K562 (cell line): ENCODE measurements around the gene DOCK8. TPM values are rescaled to one million over a fixed set of nuclear protein-coding genes. Genes with fewer than 3 reads are reported as not detected.
A peak's percentile ranks its signal among the peaks of the same experiment; 100 is the strongest.

Experiments used
- CBFA2T3 ChIP-seq: fragments of 450-650 bp; IDR thresholded peaks from 2 replicates; pipeline ENCODE4 v1.6.1; 2017
- DNMT1 ChIP-seq: fragments of 450-650 bp; IDR thresholded peaks from 2 replicates; pipeline ENCODE4 v1.6.1; 2016; ENCODE audit warnings: antibody characterized with exemption, mild to moderate bottlenecking
- GATAD2A ChIP-seq: fragments of 450-650 bp; IDR thresholded peaks from 2 replicates; pipeline ENCODE4 v1.6.1; 2017
- MAFF ChIP-seq: IDR thresholded peaks from 2 replicates; pipeline ENCODE4 v1.6.1; 2012; ENCODE audit warnings: low read length, improper control_type of control experiment
- NCOA4 ChIP-seq: fragments of 450-650 bp; IDR thresholded peaks from 2 replicates; pipeline ENCODE4 v1.6.1; 2018; ENCODE audit warnings: mild to moderate bottlenecking; ENCODE audit not compliant: partially characterized antibody
- NFXL1 ChIP-seq: fragments of 450-650 bp; formaldehyde crosslinking; IDR thresholded peaks from 2 replicates; pipeline ENCODE4 v1.4.0; 2021; ENCODE audit warnings: mild to moderate bottlenecking
- NR2C1 ChIP-seq, 2 experiments: fragments of 450-650 bp; IDR thresholded peaks; 2 replicates each; pipeline ENCODE4 v1.6.1; 2017; ENCODE audit warnings: mild to moderate bottlenecking in 2 of 2, antibody characterized with exemption in 1 of 2, inconsistent platforms in 1 of 2, missing compliant biosample characterization in 1 of 2, missing genetic modification characterization in 1 of 2
- POLR2A ChIP-seq: fragments of 450-650 bp; conservative IDR thresholded peaks from 2 replicates; pipeline ENCODE4 v1.6.1; 2016
- RBM25 ChIP-seq: fragments of 200-400 bp; formaldehyde crosslinking; IDR thresholded peaks from 2 replicates; pipeline ENCODE4 v1.6.1; 2018; ENCODE audit warnings: low read length, low read depth, moderate library complexity; ENCODE audit not compliant: severe bottlenecking
- SAFB ChIP-seq: fragments of 200-400 bp; formaldehyde crosslinking; IDR thresholded peaks from 2 replicates; pipeline ENCODE4 v1.6.1; 2017; ENCODE audit warnings: low read depth, low read length, borderline replicate concordance
- SAP30 ChIP-seq: fragments of 200-600 bp; sonication (generic); IDR thresholded peaks from 2 replicates; pipeline ENCODE4 v1.6.1; 2012; ENCODE audit warnings: borderline replicate concordance, low read depth, mild to moderate bottlenecking, moderate library complexity, low read length, control low read depth, inconsistent platforms; ENCODE audit not compliant: insufficient read depth, poor library complexity, severe bottlenecking
- TCF7 ChIP-seq: sonication (generic); IDR thresholded peaks from 2 replicates; pipeline ENCODE4 v1.6.1; 2016; ENCODE audit warnings: antibody characterized with exemption, borderline replicate concordance
- TCFL5 ChIP-seq: fragments of 250-450 bp; sonication (Bioruptor Pico); conservative IDR thresholded peaks from 2 replicates; pipeline ENCODE4 v1.6.1; 2021; ENCODE audit warnings: mild to moderate bottlenecking, moderate library complexity, matching md5 sums
- ZNF239 ChIP-seq: fragments of 250-450 bp; sonication (Bioruptor Pico); IDR thresholded peaks from 2 replicates; pipeline ENCODE4 v1.4.0; 2020; ENCODE audit warnings: mild to moderate bottlenecking
- ZNF408 ChIP-seq: fragments of 250-450 bp; sonication (Bioruptor Pico); IDR thresholded peaks from 2 replicates; pipeline ENCODE4 v1.4.0; 2020; ENCODE audit warnings: low read depth, mild to moderate bottlenecking, moderate library complexity
- ZNF668 ChIP-seq: fragments of 250-450 bp; sonication (Bioruptor Pico); IDR thresholded peaks from 2 replicates; pipeline ENCODE4 v1.8.0; 2022; ENCODE audit warnings: mild to moderate bottlenecking, inconsistent platforms
- ZZZ3 ChIP-seq: fragments of 450-650 bp; IDR thresholded peaks from 2 replicates; pipeline ENCODE4 v1.6.1; 2016; ENCODE audit warnings: antibody characterized with exemption, mild to moderate bottlenecking, moderate library complexity
- polyA plus RNA-seq, 8 experiments: library from polyadenylated mRNA; depleted of rRNA in 4 of 8; stranded (reverse) in 5 of 8; unstranded in 3 of 8; fragments of >200 nt; fragmentation: Nextera tagmentation in 2 of 8; fragmentation: Illumina TruSeq in 1 of 8; extraction: Ambion mirVana in 2 of 8; extraction: Trizol in 1 of 8; gene quantifications; 2 replicates each; pipeline versions ENCODE4 v1.2.1 to v1.2.3, GENCODE V29; 2011 to 2014; ENCODE audit warnings: inconsistent platforms in 1 of 8, missing spikeins in 1 of 8
- total RNA-seq, 7 experiments: library from RNA; depleted of rRNA in 6 of 7; stranded (reverse); fragments of >200 nt in 6 of 7; fragmentation: Illumina TruSeq in 2 of 7; extraction: Trizol in 2 of 7; gene quantifications; 2 replicates each; pipeline versions ENCODE4 v1.2.1 to v1.2.3, GENCODE V29; 2011 to 2021; ENCODE audit warnings: low replicate concordance in 1 of 7
- TF ChIP-seq, protein P1 (sequence below): fragments of 450-650 bp; IDR thresholded peaks from 2 replicates; pipeline ENCODE4 v1.6.1; 2016; ENCODE audit warnings: mild to moderate bottlenecking
- TF ChIP-seq, protein P2 (sequence below): fragments of 450-650 bp; IDR thresholded peaks from 2 replicates; pipeline ENCODE4 v1.7.0; 2016; ENCODE audit warnings: borderline replicate concordance
- TF ChIP-seq, protein P3 (sequence below): fragments of 250-450 bp; sonication (Bioruptor Pico); IDR thresholded peaks from 2 replicates; pipeline ENCODE4 v1.5.0; 2021; ENCODE audit warnings: mild to moderate bottlenecking, moderate library complexity
- TF ChIP-seq, protein P4 (sequence below): fragments of 250-450 bp; sonication (Bioruptor Pico); IDR thresholded peaks from 2 replicates; pipeline ENCODE4 v1.5.0; 2020; ENCODE audit warnings: mild to moderate bottlenecking, borderline replicate concordance

DOCK8 gene
- total and polyA plus RNA-seq, 9 of the 15 experiments (the other 6 are each of a cell fraction or from before 2014, with no cell fraction given), result 14.4 to 53.8 (median 25.1) TPM

DNA sequence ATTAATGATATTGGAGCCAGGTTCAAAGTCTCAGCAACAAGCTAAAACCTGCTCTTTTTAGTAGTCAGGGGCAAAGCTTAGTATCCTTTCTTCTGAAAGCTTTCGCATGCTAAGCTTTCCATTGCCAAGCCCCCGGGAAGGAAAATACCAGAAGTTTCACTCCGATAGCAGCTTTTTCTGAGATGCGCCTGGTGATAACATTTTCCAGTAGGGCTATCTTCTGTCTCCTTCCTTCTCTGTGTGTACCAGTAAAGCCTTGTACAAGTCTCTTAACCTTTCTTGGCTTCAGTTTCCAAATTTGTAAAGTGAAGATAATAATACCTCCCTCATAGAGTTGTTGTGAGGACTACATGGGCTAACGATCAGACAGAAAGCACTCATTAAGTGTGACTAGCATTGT is 36.7 kb downstream of the DOCK8 start (continued):
- TF ChIP-seq NR2C1 (IDR thresholded peaks at IDR 0.05) (no peak), NR2C1 (tag; IDR thresholded peaks at IDR 0.05) (peak; percentile 37; the same call in 1 of the 2 replicates), SAP30 (no peak), SAFB (no peak), RBM25 (no peak), ZZZ3 (no peak), ZNF668 (CRISPR knock-in tag) (no peak), GATAD2A (0 out of 2 replicates have a peak, but pooled peaks have one; percentile 40), DNMT1 (no peak), ZNF239 (CRISPR knock-in tag) (no peak; the same call in 1 of the 2 replicates), POLR2A (no peak), TCFL5 (CRISPR knock-in tag) (no peak), MAFF (no peak), TCF7 (no peak), NFXL1 (CRISPR knock-in tag) (no peak), ZNF408 (CRISPR knock-in tag) (no peak), CBFA2T3 (peak; percentile 94), NCOA4 (no peak)
- TF ChIP-seq, protein P1, sequence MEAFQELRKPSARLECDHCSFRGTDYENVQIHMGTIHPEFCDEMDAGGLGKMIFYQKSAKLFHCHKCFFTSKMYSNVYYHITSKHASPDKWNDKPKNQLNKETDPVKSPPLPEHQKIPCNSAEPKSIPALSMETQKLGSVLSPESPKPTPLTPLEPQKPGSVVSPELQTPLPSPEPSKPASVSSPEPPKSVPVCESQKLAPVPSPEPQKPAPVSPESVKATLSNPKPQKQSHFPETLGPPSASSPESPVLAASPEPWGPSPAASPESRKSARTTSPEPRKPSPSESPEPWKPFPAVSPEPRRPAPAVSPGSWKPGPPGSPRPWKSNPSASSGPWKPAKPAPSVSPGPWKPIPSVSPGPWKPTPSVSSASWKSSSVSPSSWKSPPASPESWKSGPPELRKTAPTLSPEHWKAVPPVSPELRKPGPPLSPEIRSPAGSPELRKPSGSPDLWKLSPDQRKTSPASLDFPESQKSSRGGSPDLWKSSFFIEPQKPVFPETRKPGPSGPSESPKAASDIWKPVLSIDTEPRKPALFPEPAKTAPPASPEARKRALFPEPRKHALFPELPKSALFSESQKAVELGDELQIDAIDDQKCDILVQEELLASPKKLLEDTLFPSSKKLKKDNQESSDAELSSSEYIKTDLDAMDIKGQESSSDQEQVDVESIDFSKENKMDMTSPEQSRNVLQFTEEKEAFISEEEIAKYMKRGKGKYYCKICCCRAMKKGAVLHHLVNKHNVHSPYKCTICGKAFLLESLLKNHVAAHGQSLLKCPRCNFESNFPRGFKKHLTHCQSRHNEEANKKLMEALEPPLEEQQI, result peak; percentile 79; the same call in 1 of the 2 replicates
- TF ChIP-seq, protein P2, sequence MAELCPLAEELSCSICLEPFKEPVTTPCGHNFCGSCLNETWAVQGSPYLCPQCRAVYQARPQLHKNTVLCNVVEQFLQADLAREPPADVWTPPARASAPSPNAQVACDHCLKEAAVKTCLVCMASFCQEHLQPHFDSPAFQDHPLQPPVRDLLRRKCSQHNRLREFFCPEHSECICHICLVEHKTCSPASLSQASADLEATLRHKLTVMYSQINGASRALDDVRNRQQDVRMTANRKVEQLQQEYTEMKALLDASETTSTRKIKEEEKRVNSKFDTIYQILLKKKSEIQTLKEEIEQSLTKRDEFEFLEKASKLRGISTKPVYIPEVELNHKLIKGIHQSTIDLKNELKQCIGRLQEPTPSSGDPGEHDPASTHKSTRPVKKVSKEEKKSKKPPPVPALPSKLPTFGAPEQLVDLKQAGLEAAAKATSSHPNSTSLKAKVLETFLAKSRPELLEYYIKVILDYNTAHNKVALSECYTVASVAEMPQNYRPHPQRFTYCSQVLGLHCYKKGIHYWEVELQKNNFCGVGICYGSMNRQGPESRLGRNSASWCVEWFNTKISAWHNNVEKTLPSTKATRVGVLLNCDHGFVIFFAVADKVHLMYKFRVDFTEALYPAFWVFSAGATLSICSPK, result no peak
- TF ChIP-seq, protein P3, sequence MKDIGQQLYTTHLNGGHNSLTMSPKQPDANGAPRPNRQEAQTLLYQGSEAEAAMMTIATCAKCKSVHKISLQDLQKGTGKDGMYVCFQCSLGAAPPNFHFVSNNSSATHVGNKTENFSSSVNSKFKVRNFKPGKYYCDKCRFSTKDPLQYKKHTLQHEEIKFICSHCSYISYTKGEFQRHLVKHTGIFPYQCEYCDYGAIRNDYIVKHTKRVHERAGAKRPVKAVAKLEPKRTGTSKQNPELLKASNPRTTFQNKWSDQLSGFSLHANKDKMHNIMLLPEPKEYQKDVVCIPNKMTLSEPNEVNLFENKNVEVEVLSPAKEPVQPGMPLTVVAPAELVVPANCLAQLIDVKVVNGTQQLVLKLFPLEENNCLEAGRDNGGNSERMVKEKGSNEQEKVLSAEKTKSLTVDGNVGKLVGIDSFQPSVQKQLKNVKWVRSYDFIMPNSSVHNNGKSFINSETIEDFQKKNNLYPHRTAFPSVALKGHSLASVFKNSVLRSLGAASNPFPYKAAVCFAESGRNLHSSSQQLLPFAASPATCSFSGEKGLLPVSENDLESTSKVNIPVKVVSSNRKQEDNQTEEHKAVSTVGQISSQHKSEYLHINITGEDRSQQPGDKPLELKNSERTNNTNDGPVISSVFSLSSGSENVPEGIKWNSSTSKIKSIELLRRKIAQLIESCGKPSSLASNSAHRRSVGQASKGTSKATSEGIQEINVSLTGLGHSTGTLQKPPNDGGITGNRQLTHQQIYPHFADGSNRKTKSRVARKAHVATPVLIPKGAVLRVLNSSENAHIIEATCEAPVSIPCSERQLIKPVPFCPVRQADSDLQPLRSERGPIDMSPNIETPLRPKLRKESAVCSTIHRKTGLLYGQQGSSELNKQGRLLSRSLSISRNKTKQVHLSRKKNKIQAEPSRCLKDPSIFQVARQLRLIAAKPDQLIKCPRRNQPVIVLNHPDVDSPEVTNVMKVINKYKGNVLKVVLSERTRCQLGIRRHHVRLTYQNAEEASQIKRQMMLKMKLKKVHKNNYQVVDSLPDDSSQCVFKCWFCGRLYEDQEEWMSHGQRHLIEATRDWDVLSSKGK (CRISPR knock-in tag), result no peak
- TF ChIP-seq, protein P4, sequence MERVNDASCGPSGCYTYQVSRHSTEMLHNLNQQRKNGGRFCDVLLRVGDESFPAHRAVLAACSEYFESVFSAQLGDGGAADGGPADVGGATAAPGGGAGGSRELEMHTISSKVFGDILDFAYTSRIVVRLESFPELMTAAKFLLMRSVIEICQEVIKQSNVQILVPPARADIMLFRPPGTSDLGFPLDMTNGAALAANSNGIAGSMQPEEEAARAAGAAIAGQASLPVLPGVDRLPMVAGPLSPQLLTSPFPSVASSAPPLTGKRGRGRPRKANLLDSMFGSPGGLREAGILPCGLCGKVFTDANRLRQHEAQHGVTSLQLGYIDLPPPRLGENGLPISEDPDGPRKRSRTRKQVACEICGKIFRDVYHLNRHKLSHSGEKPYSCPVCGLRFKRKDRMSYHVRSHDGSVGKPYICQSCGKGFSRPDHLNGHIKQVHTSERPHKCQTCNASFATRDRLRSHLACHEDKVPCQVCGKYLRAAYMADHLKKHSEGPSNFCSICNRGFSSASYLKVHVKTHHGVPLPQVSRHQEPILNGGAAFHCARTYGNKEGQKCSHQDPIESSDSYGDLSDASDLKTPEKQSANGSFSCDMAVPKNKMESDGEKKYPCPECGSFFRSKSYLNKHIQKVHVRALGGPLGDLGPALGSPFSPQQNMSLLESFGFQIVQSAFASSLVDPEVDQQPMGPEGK (CRISPR knock-in tag), result no peak
